Activated gamma-delta T cell (primary cell): ENCODE results near the gene SPAG17.

Source experiments
- DNase-seq: peaks from one replicate; lab custom pipeline; 2025; lab: John Stamatoyannopoulos, UW

The SPAG17 gene

DNA sequence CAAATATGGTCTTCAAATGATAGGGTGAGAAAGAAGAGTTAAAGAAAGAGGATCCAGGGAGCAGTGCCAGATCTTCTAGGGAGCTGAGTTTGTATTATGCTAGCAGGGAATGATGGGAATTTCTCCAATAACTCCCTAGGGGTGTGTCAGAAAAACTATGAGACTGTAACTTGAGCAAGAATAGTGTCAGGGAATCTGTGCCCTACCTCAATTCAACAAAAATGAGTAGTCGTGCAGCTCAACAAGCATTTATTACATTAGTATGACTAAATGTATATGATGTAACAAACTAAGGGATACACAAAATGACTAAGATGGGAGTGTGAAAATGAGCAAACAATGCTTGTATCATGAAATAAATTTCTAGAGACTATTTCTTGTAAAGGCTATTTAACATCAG is 24.2 kb downstream of the SPAG17 start:
- no peak for DNase-seq

DNA sequence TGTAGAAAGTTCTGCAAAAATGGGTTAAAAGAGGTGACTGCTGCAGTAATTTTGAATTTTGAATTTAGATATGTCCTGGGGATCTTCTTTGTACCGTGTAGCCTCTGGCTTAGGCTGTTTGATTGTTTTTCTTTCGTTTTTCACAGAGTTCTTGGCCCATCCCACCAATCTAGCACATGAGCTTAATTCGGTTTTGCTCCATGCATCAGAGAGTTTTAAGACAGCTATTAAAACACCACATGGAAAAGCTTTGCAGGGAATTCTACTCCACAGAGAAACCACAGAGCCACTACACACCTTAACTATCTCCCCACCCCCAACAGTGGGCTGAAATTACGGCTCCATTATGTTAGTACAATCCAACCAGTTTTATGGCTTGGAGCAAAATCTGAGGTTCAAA is 25.5 kb downstream of the SPAG17 start:
- DNase-seq: no peak

DNA sequence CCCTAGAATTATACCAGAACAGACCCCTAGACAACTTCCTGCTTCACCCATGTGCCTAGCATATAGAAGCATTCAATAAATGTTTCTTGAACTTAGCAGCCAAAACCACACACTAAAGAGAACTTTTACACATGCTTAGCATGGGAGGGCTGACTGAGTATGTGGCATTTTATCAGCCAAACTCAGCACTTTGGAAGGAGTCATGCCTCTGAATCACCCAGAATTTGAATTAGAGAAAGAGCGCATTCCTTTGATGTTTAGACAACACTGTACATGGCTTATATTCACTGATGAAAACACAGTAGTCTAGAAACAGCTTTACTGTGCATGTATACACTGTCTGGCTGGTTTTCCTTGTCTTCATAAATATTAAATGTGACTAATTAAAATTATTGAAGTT is 26.1 kb downstream of the SPAG17 start:
- no peak for DNase-seq

DNA sequence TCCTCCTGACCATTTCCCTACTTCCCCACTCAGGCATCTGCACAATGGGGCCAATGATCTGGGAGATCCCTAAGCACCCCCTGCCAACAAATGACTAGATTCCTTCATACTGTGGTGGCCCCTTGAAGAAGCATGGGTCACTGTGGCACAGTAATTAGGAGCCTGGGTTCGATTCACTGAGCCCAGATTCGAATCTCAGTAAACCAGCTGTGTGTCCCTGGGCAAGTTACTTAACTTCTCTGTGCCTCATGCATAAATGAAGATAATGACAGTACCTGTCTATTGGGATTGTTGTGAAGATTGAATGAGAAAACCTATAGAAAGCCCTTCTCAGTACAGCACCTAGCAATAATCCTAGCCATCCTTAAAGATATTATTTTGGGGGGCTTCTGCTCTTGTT is 27.5 kb downstream of the SPAG17 start:
- no peak for DNase-seq

DNA sequence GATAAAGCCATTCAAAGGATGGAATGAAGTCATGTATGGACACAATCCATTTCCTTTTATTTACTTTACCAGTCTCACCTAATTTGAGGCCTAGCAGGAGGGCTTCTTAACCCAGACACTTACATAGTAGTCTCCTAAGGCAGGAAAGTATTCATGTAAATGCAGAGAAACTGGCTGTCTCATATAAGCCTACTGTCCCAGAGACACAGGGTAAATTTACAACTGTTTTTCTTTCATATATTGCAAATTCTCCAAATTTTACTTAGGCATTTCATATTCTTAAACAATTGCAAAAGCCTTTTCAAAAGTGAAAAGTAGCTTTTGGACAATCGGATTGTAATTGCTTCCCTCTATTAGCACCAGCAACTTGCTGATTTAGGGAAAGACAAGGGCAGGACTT is 29.9 kb downstream of the SPAG17 start:
- no peak for DNase-seq

DNA sequence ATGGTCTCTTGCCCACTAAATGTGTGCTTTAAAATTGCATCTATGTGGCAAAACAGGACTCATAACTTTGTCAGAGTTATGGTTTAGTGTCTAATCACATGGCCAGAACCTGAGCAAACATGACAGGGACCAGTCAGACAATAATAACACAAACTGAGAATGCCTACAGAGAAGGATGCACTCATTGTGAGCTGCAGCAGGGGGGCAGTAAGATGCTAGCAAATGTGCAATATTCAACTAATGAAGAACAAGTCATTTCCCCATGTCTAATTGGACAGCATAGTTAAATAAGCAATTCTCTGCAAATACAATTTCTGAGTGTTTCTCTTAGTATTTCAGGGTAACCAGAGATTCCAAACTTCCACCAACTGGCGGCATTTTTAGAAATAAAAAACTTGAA is 30.8 kb downstream of the SPAG17 start:
- DNase-seq: no peak

DNA sequence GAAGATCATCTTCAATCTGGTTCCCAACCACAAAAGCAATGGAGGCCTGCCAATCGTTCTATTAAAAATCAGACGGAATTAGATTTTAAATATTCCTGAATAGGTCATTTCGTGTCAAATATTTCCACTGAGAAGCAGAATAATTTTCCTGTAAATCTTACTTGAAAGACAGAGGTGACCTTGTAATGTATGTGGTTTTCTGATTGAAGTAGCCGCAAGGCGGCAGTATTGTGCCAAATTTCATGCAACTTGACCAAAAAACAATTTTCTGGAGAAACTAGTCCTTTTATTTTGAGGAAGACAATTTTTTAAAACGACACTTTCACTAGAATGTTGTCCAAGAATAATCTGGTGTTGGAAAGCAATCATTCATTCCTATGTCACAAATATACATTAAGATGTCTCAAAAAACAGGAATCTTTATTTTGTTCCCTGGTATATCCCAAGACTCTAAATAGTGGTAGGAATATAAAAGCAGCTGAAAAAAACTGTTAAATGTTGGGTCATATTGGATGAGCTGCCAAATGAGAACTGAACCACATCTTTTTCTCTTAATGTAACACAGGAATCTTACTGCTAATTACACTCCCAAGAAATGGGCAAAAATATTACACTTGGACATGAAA is 33.6 kb downstream of the SPAG17 start:
- DNase-seq: no peak

DNA sequence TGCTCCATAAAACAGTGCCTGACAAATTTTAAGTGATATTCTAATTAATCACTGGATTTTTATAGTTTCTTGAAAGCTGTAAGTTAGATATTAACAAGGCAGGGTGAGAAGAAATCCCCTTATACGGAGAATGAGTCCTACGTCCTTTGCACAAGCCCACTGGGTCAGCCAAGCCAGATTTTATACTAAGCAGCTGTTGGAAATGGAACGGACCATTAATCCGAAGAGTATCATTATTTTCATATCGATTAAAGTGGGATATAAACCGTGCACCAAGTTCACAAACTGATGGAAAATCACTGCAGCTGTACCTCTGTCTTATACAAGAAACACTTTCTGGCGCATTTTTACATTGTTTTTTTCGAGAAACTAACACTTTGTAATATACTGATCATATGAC is 35.2 kb downstream of the SPAG17 start:
- DNase-seq: no peak

DNA sequence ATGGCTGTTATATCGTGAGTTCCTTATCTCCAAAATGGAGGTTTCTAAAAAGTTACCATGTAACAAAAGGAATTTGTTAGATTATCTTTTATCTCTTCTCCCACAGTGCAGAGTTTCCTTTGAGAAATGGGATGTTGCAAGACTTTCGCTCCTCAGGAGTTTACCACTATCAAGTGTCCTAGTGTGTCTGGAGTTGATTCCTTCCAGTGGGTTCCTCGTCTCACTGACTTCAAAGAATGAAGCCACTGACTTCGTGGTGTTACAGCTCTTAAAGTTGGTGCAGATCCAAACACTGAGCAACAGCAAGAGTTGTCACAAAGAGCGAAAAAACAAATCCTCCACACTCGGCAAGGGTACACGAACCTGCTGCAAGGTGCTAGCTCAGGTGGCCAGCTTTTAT is 37.0 kb downstream of the SPAG17 start:
- DNase-seq: no peak

DNA sequence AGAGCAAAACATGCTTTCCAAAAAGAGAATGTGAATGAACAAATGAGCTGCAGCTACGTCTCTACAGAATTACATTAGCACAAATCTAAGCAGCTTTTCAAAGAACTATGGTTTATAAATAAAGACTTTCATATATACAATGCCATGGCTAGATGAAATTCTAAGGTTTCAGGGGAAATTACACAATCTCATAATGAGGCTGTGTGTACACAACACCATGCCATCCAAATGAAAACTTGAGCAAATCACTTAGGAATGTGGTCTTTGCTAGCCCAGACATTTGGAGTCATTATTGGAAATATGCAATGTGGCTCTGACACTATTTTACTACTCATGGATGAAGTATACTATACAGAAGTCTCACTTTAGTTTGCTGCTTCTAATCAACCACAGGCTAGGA is 37.5 kb downstream of the SPAG17 start:
- no peak for DNase-seq

DNA sequence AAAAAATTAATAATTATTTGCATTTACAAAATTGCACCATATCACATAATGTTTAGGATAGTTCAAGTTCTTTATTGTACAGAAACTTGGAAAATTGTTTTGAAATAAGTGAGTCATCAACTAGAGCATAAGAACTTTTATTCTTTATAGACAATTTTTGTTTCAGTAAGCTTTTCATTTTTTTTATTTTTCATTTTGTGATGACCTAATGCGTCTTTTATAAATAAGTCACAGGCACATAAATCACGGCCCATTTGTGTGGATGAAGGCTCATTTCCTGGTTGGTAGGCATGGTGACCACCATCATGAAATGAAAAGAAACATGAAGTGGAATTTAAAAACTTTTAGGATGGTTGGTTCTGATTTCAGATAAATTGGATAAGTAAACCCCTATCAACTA is 39.3 kb downstream of the SPAG17 start:
- DNase-seq: no peak

DNA sequence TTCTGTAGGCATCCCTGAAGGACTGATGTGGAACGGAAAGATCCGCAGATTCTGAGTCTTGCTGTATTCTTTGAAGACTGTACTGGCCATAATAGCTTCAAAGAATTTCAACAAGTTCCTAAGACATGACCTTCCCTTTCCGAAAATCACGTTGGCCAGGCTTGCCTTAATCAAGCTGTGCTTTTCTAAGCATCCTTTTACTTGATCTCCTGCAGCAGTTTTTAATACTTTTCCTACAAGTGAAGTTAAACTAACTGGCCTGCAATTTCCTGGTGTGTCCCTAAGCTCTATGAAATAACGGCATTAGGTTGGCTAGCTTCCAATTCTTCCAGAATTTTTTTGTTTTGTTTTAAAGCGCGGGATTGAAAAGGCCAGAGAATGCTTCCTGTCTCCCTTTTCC is 40.3 kb downstream of the SPAG17 start:
- no peak for DNase-seq

DNA sequence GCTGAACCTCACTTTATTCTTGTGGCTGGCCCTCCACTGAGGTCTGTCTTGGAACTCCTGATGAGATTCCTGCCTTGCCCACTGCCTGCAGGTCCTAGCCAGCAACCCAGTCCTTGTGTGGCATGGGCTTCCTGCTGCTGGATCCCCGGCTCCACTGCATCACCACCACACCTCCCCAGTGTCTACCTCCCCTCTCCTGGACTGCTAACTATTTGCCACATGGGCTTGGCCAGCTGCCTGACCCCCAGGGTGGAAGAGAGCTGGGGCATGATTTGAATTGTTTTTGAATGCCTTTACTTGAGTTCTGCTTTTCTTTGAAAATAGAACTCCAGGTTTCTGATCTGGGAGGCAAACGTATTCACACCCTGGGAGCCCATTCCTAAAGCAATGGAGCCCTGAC is 41.2 kb downstream of the SPAG17 start:
- no peak for DNase-seq

DNA sequence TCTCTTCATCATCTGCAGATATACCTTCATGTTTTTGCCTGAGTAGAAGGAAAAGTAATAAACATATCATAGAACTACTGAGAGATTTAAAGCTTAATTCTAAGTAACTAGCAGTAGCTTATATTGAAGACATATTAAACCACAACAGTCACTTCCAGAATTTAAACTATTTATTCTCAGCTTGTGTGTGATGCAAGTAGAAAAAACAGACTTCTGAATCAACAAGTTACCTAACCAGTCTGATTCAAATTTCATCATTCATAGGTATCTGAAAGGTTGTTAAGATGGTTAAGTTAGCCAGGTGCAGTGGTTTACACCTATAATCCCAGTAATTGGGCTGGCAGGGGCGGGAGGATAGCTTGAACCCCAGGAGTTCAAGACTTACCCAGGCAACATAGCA is 41.9 kb downstream of the SPAG17 start:
- DNase-seq: no peak

DNA sequence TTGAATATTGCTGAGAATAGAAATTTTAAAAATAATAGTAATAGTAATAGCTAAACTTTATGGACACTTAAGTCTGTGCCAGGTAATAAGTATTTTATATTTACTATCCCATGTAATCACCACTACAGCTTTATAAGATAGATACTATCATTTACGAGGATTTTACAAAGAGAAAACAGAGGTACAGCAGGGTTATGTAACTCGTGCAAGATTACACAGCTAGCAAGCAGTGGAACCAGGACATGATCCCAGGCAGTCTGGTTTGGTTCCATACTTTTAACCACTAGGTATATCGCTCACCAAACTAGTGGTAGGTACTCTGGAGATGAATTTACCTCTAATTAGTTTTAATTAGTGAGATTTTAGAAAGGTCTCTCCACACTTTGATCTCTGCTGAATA is 42.5 kb downstream of the SPAG17 start:
- no peak for DNase-seq

DNA sequence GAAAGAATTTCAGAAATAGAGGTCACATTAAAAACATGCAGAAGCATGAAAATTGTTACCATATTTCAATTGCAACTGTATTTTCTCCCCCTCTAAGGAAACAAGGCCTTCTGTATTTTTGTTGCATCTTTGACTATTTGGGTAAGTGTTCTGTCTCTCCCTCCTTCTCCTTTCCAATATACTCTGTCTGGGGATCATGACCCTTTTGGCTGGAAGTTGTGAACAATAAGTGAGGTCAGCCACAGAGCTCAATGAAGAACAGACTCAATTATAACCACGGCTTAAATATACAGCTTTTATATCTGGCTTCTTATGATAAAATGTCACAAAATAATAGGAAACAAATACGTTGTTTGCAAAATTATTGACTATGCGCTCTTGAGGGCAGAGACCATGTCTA is 47.1 kb downstream of the SPAG17 start:
- no peak for DNase-seq

DNA sequence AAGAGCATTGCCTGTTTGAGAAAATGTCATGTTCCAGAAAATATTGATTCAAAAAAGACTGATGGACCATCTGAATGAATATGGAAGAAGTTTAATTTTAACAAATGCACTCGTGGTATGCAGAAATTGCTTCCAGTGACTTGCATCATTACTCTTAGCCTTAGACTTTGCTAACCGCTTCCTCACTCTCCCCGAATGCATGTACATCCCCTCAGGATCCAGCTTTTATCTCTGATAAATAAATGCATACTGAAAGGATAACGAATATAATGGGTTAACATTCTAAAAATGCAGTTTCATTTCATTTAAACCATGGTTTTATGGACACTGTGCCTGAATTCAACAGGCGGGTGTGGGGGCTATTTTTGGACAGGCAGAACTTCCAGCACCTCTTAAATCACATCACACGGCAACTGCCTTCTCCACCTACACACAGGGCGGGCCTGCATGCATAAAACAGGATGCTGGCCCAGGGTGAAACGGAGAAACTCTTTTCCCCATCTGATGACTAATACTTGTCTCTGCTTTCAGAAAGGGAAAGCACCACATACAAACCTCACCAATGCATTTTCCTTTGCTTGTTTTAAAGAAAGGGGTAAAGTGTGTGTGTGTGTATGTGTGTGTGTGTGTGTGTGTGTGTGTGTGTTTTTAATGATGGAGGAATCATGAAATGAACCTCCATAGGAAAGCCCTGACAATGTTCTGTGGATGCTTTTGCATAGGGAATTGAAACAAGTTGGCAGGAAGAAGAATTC is 48.7 kb downstream of the SPAG17 start:
- no peak for DNase-seq

DNA sequence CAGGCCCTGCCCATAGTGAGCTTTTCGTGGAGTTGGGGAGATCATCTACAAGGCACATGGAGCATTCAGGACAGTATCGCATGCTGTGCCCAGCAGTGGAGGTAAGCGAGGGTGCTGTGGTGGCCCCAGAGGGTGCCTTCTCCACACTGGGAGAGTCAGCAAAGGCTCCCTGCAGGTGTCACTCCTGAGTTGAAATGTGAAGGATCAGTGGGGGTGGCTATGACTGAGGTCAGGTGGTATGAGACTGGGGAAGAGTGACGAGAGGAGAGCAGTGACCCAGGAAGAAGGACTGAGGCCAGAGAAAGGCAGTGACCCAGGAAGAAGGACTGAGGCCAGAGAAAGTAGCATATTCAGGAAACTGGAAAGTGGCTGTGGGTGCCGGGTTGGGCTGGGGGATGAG is 53.0 kb downstream of the SPAG17 start:
- no peak for DNase-seq

DNA sequence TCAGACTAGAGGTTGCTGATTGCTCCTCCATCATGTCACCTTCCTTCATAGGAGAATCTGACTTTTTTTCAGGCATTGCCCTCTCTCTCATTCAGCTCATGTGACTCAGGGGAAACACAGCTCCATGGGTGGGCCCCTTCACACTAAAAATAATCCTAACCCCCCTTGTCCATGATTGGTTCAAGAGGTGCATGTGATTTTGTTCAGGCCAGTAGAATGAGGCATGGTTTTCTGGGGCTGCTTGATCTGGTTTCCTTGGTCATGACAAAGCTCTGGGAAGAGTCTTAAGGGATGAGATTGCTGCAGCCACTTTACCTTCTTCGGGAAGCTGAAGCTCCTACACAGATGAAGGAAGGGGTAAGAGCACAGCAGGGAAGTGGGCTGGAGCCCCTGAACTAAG is 56.3 kb downstream of the SPAG17 start:
- DNase-seq: no peak

DNA sequence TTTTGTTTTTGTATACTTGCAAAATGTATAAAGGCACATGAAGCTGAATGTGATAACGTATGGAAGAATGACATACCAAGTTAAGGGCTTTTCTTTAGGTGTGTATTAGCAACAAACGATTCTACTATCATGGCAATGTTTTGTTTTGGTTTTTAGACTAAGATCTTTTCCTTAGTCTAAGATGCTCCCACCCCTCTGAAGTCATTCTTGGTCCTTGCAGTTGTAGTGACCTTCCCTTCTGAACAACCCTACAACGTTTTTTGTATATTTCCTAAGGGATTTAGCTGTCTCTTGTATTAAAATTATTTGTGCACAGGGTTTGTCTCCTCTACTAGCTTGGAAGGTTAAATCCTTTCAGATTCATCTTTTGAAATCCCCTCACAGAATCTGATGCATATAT is 61.0 kb downstream of the SPAG17 start:
- DNase-seq: no peak

DNA sequence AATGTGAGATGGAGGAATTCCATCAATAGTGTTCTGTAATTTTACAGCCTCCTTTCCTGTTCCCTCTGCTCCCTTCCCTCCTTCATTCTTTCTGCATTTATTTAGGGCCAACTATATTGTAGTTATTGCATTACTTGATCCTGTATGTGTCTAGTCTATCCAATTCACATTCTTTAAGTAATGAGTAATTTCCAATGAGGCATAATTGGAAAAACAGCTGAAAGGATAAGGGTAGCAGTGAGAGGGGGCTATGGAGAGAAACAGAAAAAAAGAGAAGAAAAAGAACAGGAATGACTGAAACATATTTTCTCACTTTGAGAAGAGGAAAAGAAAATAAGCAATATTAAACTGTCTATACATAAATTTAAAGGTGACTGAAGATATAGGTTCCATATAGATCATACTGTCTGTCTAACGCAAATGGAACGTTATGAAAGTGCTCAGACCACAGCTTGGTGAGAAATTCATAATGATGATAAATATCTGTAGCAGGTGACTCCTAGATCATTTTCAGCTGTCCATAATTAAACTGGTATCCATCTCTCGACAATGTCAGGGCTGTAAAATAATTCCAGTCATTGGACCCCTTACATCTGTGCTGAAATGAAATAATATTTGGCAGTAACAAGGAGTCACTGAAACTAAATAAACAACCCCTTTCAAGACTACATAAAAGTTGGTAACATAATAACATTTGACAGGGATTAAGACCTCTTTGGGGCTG is 61.8 kb downstream of the SPAG17 start:
- no peak for DNase-seq

DNA sequence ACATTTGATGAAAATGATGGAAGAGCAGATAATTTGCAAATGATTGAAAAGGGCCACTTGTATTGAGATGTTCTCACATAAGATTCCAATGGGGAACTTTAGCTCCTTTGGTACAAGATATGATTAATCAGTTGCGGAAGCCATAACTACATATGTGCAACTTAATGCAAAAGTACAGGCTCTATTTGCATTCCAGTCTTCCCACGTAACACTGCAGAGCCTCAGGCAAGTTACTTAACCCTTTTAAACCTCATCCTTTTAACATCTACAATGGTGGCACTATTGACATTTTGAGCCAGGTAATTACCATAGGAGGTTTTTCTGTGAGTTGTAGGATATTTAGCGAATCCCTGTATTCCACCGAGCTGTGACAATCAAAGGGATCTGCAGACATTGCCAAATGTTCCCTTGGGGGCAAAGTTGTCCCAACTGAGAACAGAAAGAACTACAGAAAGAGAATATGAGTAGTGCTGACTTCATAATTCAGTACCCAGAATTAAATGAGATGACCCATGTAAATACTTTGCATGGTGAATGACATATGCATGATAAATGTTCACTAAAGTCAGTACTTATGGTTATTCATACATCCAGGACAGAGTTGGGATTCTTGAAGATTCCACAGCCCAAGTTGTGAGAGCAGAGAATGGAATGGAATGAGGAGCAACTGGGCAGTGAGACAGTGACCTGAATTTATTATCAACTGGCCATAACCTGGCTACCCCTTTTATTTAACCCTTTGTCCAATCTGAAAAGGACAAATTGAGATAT is 62.6 kb downstream of the SPAG17 start:
- DNase-seq: no peak
